AG20443 (cell line): ENCODE measurements around the gene THOC6.

Experiments used
- DNase-seq: peaks from one replicate; pipeline ENCODE4 v3.0.0; 2012; ENCODE audit warnings: low spot score, mixed read lengths

Gene THOC6

GRCh38 chr16:3015865-3016521, 7.8 kb upstream of the THOC6 start:
- no peak for DNase-seq

GRCh38 chr16:3017344-3017743, 6.5 kb upstream of the THOC6 start:
- no peak for DNase-seq

GRCh38 chr16:3017794-3018506, 5.9 kb upstream of the THOC6 start, which contains the start of gene CLDN6:
Gene CLDN6 (minus strand): TSS chr16:3018183. CDS start chr16:3016021, 2,162 bp downstream.
- no peak for DNase-seq

- DNase-seq: no peak
These were observed 4.1 kb upstream of the THOC6 start for GRCh38 chr16:3019594-3020246.

GRCh38 chr16:3020247-3020603, 3.6 kb upstream of the THOC6 start, which contains the start of gene TNFRSF12A:
Gene TNFRSF12A (plus strand): TSS chr16:3020368. CDS start chr16:3020398, 30 bp downstream.
- peak; percentile 94 for DNase-seq

- peak; percentile 93 for DNase-seq
These were observed 3.0 kb upstream of the THOC6 start for GRCh38 chr16:3020604-3021448.

- peak; percentile 82 for DNase-seq
These were observed 2.2 kb upstream of the THOC6 start for GRCh38 chr16:3021449-3022207.

- DNase-seq: peak; percentile 90
These were observed 1.6 kb upstream of the THOC6 start for GRCh38 chr16:3022208-3022683.

GRCh38 chr16:3022684-3023414, 986 bp upstream of the THOC6 start:
- no peak for DNase-seq

- DNase-seq: peak; percentile 67
These were observed 493 bp upstream of the THOC6 start for GRCh38 chr16:3023415-3023668.

GRCh38 chr16:3025032-3026002, 1.5 kb downstream of the THOC6 start:
- no peak for DNase-seq

GRCh38 chr16:3026003-3026378, 2.2 kb downstream of the THOC6 start:
- DNase-seq: no peak

GRCh38 chr16:3026609-3027488, 3.0 kb downstream of the THOC6 start:
- DNase-seq: no peak

- no peak for DNase-seq
These were observed 3.6 kb downstream of the THOC6 start for GRCh38 chr16:3027489-3027795.

- peak; percentile 80 for DNase-seq
These were observed 4.3 kb downstream of the THOC6 start for GRCh38 chr16:3027983-3028715.

- DNase-seq: no peak
These were observed 5.0 kb downstream of the THOC6 start for GRCh38 chr16:3028716-3029319.

- peak; percentile 70 for DNase-seq
These were observed 5.8 kb downstream of the THOC6 start for GRCh38 chr16:3029491-3030221.
